Keratinocyte (primary cell): ENCODE data around the gene KRT33A. TPM values are rescaled to one million over a fixed set of nuclear protein-coding genes. Genes with fewer than 3 reads are reported as not detected.

Source experiments
- DNase-seq: peaks from one replicate; pipeline ENCODE4 v3.0.0-alpha.2; 2011; ENCODE audit warnings: low read depth, missing footprints, low spot score
- FAIRE-seq: peaks from 2 replicates; lab custom pipeline; 2011; peaks lifted over from hg19 to GRCh38; lab: Jason Lieb, UNC
- H2AFZ ChIP-seq: 2 replicates; pipeline ENCODE4 v1.6.0; 2012; ENCODE audit warnings: low read length, control low read depth, inconsistent platforms; ENCODE audit not compliant: control insufficient read depth
- H3K27ac ChIP-seq: 2 replicates; pipeline ENCODE4 v1.5.1; 2011; ENCODE audit warnings: low read length; ENCODE audit not compliant: control insufficient read depth, insufficient read depth
- H3K27me3 ChIP-seq: 3 replicates; pipeline ENCODE4 v1.6.0; 2011; ENCODE audit warnings: low read length; ENCODE audit not compliant: control insufficient read depth, insufficient read depth; ENCODE audit errors: extremely low read depth
- H3K36me3 ChIP-seq, 2 experiments: 2 replicates in 1 of 2; 3 replicates in 1 of 2; pipeline ENCODE4 v1.5.1; 2011; ENCODE audit warnings: low read length in 2 of 2, mild to moderate bottlenecking in 1 of 2; ENCODE audit not compliant: control insufficient read depth in 2 of 2, insufficient read depth in 2 of 2; ENCODE audit errors: extremely low read depth in 1 of 2
- H3K4me1 ChIP-seq: 3 replicates; pipeline ENCODE4 v1.5.1; 2011; ENCODE audit warnings: low read length; ENCODE audit not compliant: control insufficient read depth, insufficient read depth; ENCODE audit errors: extremely low read depth
- H3K4me2 ChIP-seq: 3 replicates; pipeline ENCODE4 v1.6.0; 2011; ENCODE audit warnings: low read depth, low read length; ENCODE audit not compliant: control insufficient read depth, insufficient read depth; ENCODE audit errors: extremely low read depth
- H3K4me3 ChIP-seq, 3 experiments: fragments of 200-600 bp in 1 of 3; sonication (generic) in 1 of 3; 2 replicates in 2 of 3; 3 replicates in 1 of 3; pipeline ENCODE4 v1.5.1; 2011 to 2016; ENCODE audit warnings: low read length in 3 of 3, mild to moderate bottlenecking in 3 of 3, control low read depth in 2 of 3, inconsistent platforms in 1 of 3, low read depth in 1 of 3, mixed read lengths in 1 of 3, mixed run types in 1 of 3, moderate library complexity in 1 of 3; ENCODE audit not compliant: control insufficient read depth in 2 of 3, insufficient read depth in 2 of 3; ENCODE audit errors: extremely low read depth in 1 of 3
- H3K79me2 ChIP-seq: 2 replicates; pipeline ENCODE4 v1.6.0; 2012; ENCODE audit warnings: low read length; ENCODE audit not compliant: control insufficient read depth, insufficient read depth
- H3K9ac ChIP-seq: 3 replicates; pipeline ENCODE4 v1.6.0; 2011; ENCODE audit warnings: low read length; ENCODE audit not compliant: control insufficient read depth, insufficient read depth; ENCODE audit errors: extremely low read depth
- H3K9me1 ChIP-seq: 3 replicates; pipeline ENCODE4 v1.6.0; 2011; ENCODE audit warnings: low read length; ENCODE audit not compliant: control insufficient read depth, insufficient read depth; ENCODE audit errors: extremely low read depth
- H3K9me3 ChIP-seq: 2 replicates; pipeline ENCODE4 v1.5.1; 2012; ENCODE audit warnings: low read depth, low read length; ENCODE audit not compliant: control insufficient read depth
- H4K20me1 ChIP-seq: 3 replicates; pipeline ENCODE4 v1.6.0; 2011; ENCODE audit warnings: low read length; ENCODE audit not compliant: control insufficient read depth, insufficient read depth; ENCODE audit errors: extremely low read depth
- CTCF ChIP-seq, 3 experiments: IDR thresholded peaks in 1 of 3; conservative IDR thresholded peaks in 1 of 3; optimal IDR thresholded peaks in 1 of 3; 2 replicates in 2 of 3; 3 replicates in 1 of 3; pipeline versions ENCODE3 to v1.5.1; 2011; ENCODE audit warnings: low read length in 3 of 3, mild to moderate bottlenecking in 3 of 3, moderate library complexity in 2 of 3, control low read depth in 1 of 3, inconsistent platforms in 1 of 3; ENCODE audit not compliant: insufficient read depth in 2 of 3; ENCODE audit errors: extremely low read depth in 1 of 3
- EZH2 ChIP-seq: IDR thresholded peaks from one replicate; pipeline ENCODE4 v1.6.1; 2012; ENCODE audit warnings: inconsistent platforms, mild to moderate bottlenecking, low read length, moderate library complexity
- dilution Hi-C: fragments of 300-500 bp; cut with MboI; formaldehyde crosslinking; loops from one replicate; pipeline ENCODE4 v1.7.0; 2020; ENCODE audit warnings: low sequenced_read_pairs; ENCODE audit not compliant: extremely low pct_ligation_motif_present
- polyA plus RNA-seq, 5 experiments: library from polyadenylated mRNA; depleted of rRNA in 3 of 5; stranded (reverse) in 3 of 5; stranded (forward) in 1 of 5; unstranded in 1 of 5; fragments of >200 nt; gene quantifications; 1 replicate in 1 of 5; 2 replicates in 3 of 5; 3 replicates in 1 of 5; pipeline versions ENCODE4 v1.2.1 to v1.2.3, GENCODE V29; 2011 to 2012; ENCODE audit warnings: missing spikeins in 2 of 5, low read depth in 1 of 5, low replicate concordance in 1 of 5

Gene KRT33A
- polyA plus RNA-seq, 1 donor (not counting 4 experiments of a cell fraction or from before 2014, with no cell fraction given), result not detected

DNA sequence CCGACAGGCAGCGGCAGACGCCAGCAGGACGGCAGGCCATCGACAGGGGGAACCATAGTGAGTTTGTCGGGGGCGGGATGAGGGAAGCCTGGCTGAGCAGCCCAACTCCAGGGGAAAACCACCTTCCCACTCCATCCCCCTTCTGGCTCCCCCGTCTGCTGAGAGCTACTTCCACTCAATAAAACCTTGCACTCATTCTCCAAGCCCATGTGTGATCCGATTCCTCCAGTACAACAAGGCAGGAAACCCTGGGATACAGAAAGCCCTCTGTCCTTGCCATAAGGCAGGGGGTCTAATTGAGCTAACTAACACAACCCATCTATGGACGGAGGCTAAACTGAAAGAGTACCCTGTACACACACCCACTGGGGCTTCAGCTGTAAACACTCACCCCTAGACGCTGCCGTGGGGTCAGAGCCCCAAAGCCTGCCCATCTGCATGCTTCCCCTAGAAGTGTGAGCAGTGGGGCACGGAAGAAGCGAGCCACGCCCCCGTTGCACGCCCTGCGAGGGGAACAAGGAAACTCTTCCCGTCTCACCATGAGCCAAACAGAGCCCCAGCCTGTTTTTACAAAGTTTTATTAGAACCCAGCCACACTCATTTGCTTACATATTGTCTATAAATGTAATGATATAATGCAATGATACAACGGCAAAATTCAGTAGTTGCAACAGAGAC is 52.0 kb downstream of the KRT33A start:
- Histone ChIP-seq H4K20me1 (no peaks in the 10 kb centered on the region), H3K9ac (no peak overlapping the region), H3K4me3 (no peak overlapping the region), H3K36me3 (no peaks in the 10 kb centered on the region), H3K9me3 (no peaks in the 10 kb centered on the region), H3K9me1 (no peaks in the 10 kb centered on the region), H3K27ac (no peak overlapping the region), H3K79me2 (no peaks in the 10 kb centered on the region), H3K4me1 (peaks cover 19% of the 10 kb centered on the region), H3K4me2 (no peak overlapping the region), H3K27me3 (no peaks in the 10 kb centered on the region), H2AFZ (no peak overlapping the region)
- TF ChIP-seq EZH2, result no peak
- TF ChIP-seq CTCF (optimal IDR thresholded peaks at IDR 0.05 in 1 of 3, IDR thresholded peaks at IDR 0.05 in 1 of 3, conservative IDR thresholded peaks at IDR 0.05 in 1 of 3; ENCODE audit: extremely low read depth in 1 of 3, insufficient read depth in 2 of 3, low read length in 3 of 3), result no peak
- no peak for FAIRE-seq
- no peak for DNase-seq
- dilution Hi-C loops, result no loop called here

- Histone ChIP-seq H3K9me3 (no peaks in the 10 kb centered on the region), H4K20me1 (no peaks in the 10 kb centered on the region), H3K4me1 (peaks cover 12% of the 10 kb centered on the region), H3K4me3 (no peak overlapping the region), H3K27ac (no peak overlapping the region), H3K79me2 (no peaks in the 10 kb centered on the region), H3K36me3 (no peaks in the 10 kb centered on the region), H3K9me1 (no peaks in the 10 kb centered on the region), H3K9ac (no peak overlapping the region), H3K4me2 (no peak overlapping the region), H3K27me3 (no peaks in the 10 kb centered on the region), H2AFZ (peak overlapping the region; percentile 49)
- DNase-seq (no peak), FAIRE-seq (no peak)
- TF ChIP-seq CTCF (optimal IDR thresholded peaks at IDR 0.05 in 1 of 3, IDR thresholded peaks at IDR 0.05 in 1 of 3, conservative IDR thresholded peaks at IDR 0.05 in 1 of 3; ENCODE audit: extremely low read depth in 1 of 3, insufficient read depth in 2 of 3, low read length in 3 of 3), result no peak
- no peak for TF ChIP-seq EZH2
- dilution Hi-C loops, result no loop called here
These were observed 53.8 kb downstream of the KRT33A start for GRCh38 chr17:41296846-41297245.

Other genes with a start within 250 kb of the KRT33A start
- not detected in 3 replicates for gene KRTAP4-16, start 248.6 kb downstream of the KRT33A start, polyA plus RNA-seq
- not detected in 3 replicates for gene KRTAP4-9, start 245.4 kb downstream of the KRT33A start, polyA plus RNA-seq
- not detected in 3 replicates for gene KRTAP4-11, start 232.5 kb downstream of the KRT33A start, polyA plus RNA-seq
- not detected in 3 replicates for gene KRTAP4-12, start 226.6 kb downstream of the KRT33A start, polyA plus RNA-seq
- gene KRTAP4-6, start 210.3 kb downstream of the KRT33A start, polyA plus RNA-seq, result not detected in 3 replicates
- gene KRTAP4-5, start 201.0 kb downstream of the KRT33A start, polyA plus RNA-seq, result not detected in 3 replicates
- not detected in 3 replicates for gene KRTAP4-4, start 190.1 kb downstream of the KRT33A start, polyA plus RNA-seq
- not detected in 3 replicates for gene KRTAP4-3, start 182.6 kb downstream of the KRT33A start, polyA plus RNA-seq
- not detected in 3 replicates for gene KRTAP4-2, start 172.6 kb downstream of the KRT33A start, polyA plus RNA-seq
- not detected in 3 replicates for gene KRTAP4-1, start 165.9 kb downstream of the KRT33A start, polyA plus RNA-seq
- gene KRTAP9-1, start 160.9 kb downstream of the KRT33A start, polyA plus RNA-seq, result not detected in 3 replicates
- gene KRTAP9-2, start 124.2 kb downstream of the KRT33A start, polyA plus RNA-seq, result not detected in 3 replicates
- not detected in 3 replicates for gene KRTAP9-3, start 118.4 kb downstream of the KRT33A start, polyA plus RNA-seq
- gene KRTAP9-8, start 112.8 kb downstream of the KRT33A start, polyA plus RNA-seq, result not detected in 3 replicates
- not detected in 3 replicates for gene KRTAP9-4, start 101.1 kb downstream of the KRT33A start, polyA plus RNA-seq
- gene KRTAP9-9, start 95.4 kb downstream of the KRT33A start, polyA plus RNA-seq, result not detected in 3 replicates
- not detected in 3 replicates for gene KRTAP9-6, start 85.5 kb downstream of the KRT33A start, polyA plus RNA-seq
- not detected in 3 replicates for gene KRTAP9-7, start 75.1 kb downstream of the KRT33A start, polyA plus RNA-seq
- not detected in 3 replicates for gene KRTAP29-1, start 48.0 kb downstream of the KRT33A start, polyA plus RNA-seq
- not detected in 3 replicates for gene KRTAP16-1, start 41.5 kb downstream of the KRT33A start, polyA plus RNA-seq
- gene KRTAP17-1, start 35.1 kb downstream of the KRT33A start, polyA plus RNA-seq, result not detected in 3 replicates
- gene KRT33B, start 19.0 kb upstream of the KRT33A start, polyA plus RNA-seq, result 0.18 to 0.33 TPM (median 0.21 TPM) in 3 replicates
- gene KRT34, start 31.5 kb upstream of the KRT33A start, polyA plus RNA-seq, result 4.4 to 4.8 TPM (median 4.6 TPM) in 3 replicates
- 20.5 to 45.2 TPM (median 24.9 TPM) in 3 replicates for gene KRT31, start 46.8 kb upstream of the KRT33A start, polyA plus RNA-seq
- gene KRT37, start 73.8 kb upstream of the KRT33A start, polyA plus RNA-seq, result 0.03 to 0.08 TPM (median 0.04 TPM) in 3 replicates
- not detected in 3 replicates for gene KRT38, start 90.2 kb upstream of the KRT33A start, polyA plus RNA-seq
- gene KRT32, start 116.6 kb upstream of the KRT33A start, polyA plus RNA-seq, result 0.03 TPM in 1 of 3 replicates, not detected in the others
- gene KRT35, start 130.3 kb upstream of the KRT33A start, polyA plus RNA-seq, result not detected in 3 replicates
- not detected in 3 replicates for gene KRT36, start 139.1 kb upstream of the KRT33A start, polyA plus RNA-seq
- 15.2 to 46.6 TPM (median 24.0 TPM) in 3 replicates for gene KRT13, start 154.8 kb upstream of the KRT33A start, polyA plus RNA-seq
- gene KRT15, start 168.1 kb upstream of the KRT33A start, polyA plus RNA-seq, result 505 to 838 TPM (median 729 TPM) in 3 replicates
- 29.7 to 60.4 TPM (median 35.5 TPM) in 3 replicates for gene KRT19, start 177.5 kb upstream of the KRT33A start, polyA plus RNA-seq
- gene KRT9, start 221.2 kb upstream of the KRT33A start, polyA plus RNA-seq, result 0.85 to 1.6 TPM (median 1.5 TPM) in 3 replicates
- 26,041 to 32,523 TPM (median 29,603 TPM) in 3 replicates for gene KRT14, start 236.1 kb upstream of the KRT33A start, polyA plus RNA-seq